ENCODE results near the gene ZKSCAN1.
A peak's percentile ranks its signal among the peaks of the same experiment; 100 is the strongest.

ZKSCAN1 gene

GRCh38 chr7:99975782-99976521 lies 39.4 kb upstream of the ZKSCAN1 start, which contains the start of gene AZGP1:
Gene AZGP1 (minus strand): TSS chr7:99976031. CDS start chr7:99976020, 11 bp downstream.
- no peak for TF ChIP-seq EP300 (IDR thresholded peaks at IDR 0.05; ENCODE audit: borderline replicate concordance)
- no peak for TF ChIP-seq MAX (IDR thresholded peaks at IDR 0.05)
- TF ChIP-seq, protein P1, sequence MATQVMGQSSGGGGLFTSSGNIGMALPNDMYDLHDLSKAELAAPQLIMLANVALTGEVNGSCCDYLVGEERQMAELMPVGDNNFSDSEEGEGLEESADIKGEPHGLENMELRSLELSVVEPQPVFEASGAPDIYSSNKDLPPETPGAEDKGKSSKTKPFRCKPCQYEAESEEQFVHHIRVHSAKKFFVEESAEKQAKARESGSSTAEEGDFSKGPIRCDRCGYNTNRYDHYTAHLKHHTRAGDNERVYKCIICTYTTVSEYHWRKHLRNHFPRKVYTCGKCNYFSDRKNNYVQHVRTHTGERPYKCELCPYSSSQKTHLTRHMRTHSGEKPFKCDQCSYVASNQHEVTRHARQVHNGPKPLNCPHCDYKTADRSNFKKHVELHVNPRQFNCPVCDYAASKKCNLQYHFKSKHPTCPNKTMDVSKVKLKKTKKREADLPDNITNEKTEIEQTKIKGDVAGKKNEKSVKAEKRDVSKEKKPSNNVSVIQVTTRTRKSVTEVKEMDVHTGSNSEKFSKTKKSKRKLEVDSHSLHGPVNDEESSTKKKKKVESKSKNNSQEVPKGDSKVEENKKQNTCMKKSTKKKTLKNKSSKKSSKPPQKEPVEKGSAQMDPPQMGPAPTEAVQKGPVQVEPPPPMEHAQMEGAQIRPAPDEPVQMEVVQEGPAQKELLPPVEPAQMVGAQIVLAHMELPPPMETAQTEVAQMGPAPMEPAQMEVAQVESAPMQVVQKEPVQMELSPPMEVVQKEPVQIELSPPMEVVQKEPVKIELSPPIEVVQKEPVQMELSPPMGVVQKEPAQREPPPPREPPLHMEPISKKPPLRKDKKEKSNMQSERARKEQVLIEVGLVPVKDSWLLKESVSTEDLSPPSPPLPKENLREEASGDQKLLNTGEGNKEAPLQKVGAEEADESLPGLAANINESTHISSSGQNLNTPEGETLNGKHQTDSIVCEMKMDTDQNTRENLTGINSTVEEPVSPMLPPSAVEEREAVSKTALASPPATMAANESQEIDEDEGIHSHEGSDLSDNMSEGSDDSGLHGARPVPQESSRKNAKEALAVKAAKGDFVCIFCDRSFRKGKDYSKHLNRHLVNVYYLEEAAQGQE (IDR thresholded peaks at IDR 0.05; ENCODE audit: low read depth), result no peak
- TF ChIP-seq FOXM1 (IDR thresholded peaks at IDR 0.05; ENCODE audit: borderline replicate concordance, low read depth), result no peak
- no peak for TF ChIP-seq CEBPB (IDR thresholded peaks at IDR 0.05)
- no peak for TF ChIP-seq TCF12 (IDR thresholded peaks at IDR 0.05; ENCODE audit: low read depth)
- TF ChIP-seq TEAD4 (IDR thresholded peaks at IDR 0.05), result no peak
- no peak for TF ChIP-seq YY1 (IDR thresholded peaks at IDR 0.05; ENCODE audit: low read depth)
- TF ChIP-seq ZBTB7A (IDR thresholded peaks at IDR 0.05; ENCODE audit: low read depth), result no peak
- TF ChIP-seq NFIC (IDR thresholded peaks at IDR 0.05), result no peak
- no peak for TF ChIP-seq EGR1 (IDR thresholded peaks at IDR 0.05)
- TF ChIP-seq CREB1 (IDR thresholded peaks at IDR 0.05; ENCODE audit: low read depth), result no peak
- TF ChIP-seq, protein P2, sequence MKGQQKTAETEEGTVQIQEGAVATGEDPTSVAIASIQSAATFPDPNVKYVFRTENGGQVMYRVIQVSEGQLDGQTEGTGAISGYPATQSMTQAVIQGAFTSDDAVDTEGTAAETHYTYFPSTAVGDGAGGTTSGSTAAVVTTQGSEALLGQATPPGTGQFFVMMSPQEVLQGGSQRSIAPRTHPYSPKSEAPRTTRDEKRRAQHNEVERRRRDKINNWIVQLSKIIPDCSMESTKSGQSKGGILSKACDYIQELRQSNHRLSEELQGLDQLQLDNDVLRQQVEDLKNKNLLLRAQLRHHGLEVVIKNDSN (IDR thresholded peaks at IDR 0.05), result no peak
- no peak for TF ChIP-seq RAD21 (IDR thresholded peaks at IDR 0.05; ENCODE audit: low read depth)
- TF ChIP-seq TAF1 (IDR thresholded peaks at IDR 0.05; ENCODE audit: low read depth), result no peak

- TF ChIP-seq TCF12 (IDR thresholded peaks at IDR 0.05; ENCODE audit: low read depth) (no peak), ZBTB7A (IDR thresholded peaks at IDR 0.05; ENCODE audit: low read depth) (no peak), CREB1 (IDR thresholded peaks at IDR 0.05; ENCODE audit: low read depth) (no peak), NFIC (IDR thresholded peaks at IDR 0.05) (no peak), EP300 (IDR thresholded peaks at IDR 0.05; ENCODE audit: borderline replicate concordance) (no peak), FOXM1 (IDR thresholded peaks at IDR 0.05; ENCODE audit: borderline replicate concordance, low read depth) (no peak), RAD21 (IDR thresholded peaks at IDR 0.05; ENCODE audit: low read depth) (no peak), CEBPB (IDR thresholded peaks at IDR 0.05) (no peak), YY1 (IDR thresholded peaks at IDR 0.05; ENCODE audit: low read depth) (no peak), EGR1 (IDR thresholded peaks at IDR 0.05) (no peak), TAF1 (IDR thresholded peaks at IDR 0.05; ENCODE audit: low read depth) (no peak), MAX (IDR thresholded peaks at IDR 0.05) (no peak), TEAD4 (IDR thresholded peaks at IDR 0.05) (no peak)
- TF ChIP-seq, protein P1 (IDR thresholded peaks at IDR 0.05; ENCODE audit: low read depth), result no peak
- TF ChIP-seq, protein P2 (IDR thresholded peaks at IDR 0.05), result no peak
Measured at GRCh38 chr7:99976626-99977025, 38.8 kb upstream of the ZKSCAN1 start.

DNA sequence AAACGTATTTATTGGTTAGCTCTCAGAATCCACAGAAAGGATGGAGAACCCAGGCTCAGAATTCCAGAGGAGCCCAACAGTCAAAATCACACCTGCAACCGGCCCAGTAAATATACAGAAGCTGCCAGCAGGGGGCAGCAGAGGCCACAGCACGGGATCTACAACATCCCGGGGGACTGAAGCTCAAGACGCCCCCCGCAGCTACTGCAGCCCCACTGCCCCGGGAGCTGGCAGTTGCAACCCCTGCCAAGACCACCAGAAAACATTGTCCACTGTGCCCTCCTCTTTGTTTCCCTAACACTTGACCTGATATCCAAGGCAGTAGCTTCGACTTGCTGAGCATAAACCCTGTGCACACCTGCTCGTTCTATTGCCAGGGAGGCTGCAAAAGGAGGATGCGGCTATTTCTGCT lies 35.6 kb upstream of the ZKSCAN1 start:
- TF ChIP-seq RAD21 (IDR thresholded peaks at IDR 0.05; ENCODE audit: low read depth), result peak; percentile 38; the same call in 1 of the 2 replicates

- TF ChIP-seq MAX (IDR thresholded peaks at IDR 0.05), result no peak
- TF ChIP-seq ZBTB7A (IDR thresholded peaks at IDR 0.05; ENCODE audit: low read depth), result no peak
- TF ChIP-seq NFIC (IDR thresholded peaks at IDR 0.05), result no peak
- TF ChIP-seq CEBPB (IDR thresholded peaks at IDR 0.05), result no peak
- TF ChIP-seq, protein P1 (IDR thresholded peaks at IDR 0.05; ENCODE audit: low read depth), result no peak
- TF ChIP-seq CREB1 (IDR thresholded peaks at IDR 0.05; ENCODE audit: low read depth), result no peak
- TF ChIP-seq YY1 (IDR thresholded peaks at IDR 0.05; ENCODE audit: low read depth), result no peak
- no peak for TF ChIP-seq FOXM1 (IDR thresholded peaks at IDR 0.05; ENCODE audit: borderline replicate concordance, low read depth)
- TF ChIP-seq TEAD4 (IDR thresholded peaks at IDR 0.05), result no peak
- TF ChIP-seq TAF1 (IDR thresholded peaks at IDR 0.05; ENCODE audit: low read depth), result no peak
- no peak for TF ChIP-seq EP300 (IDR thresholded peaks at IDR 0.05; ENCODE audit: borderline replicate concordance)
- no peak for TF ChIP-seq RAD21 (IDR thresholded peaks at IDR 0.05; ENCODE audit: low read depth)
- TF ChIP-seq, protein P2 (IDR thresholded peaks at IDR 0.05), result no peak
- no peak for TF ChIP-seq TCF12 (IDR thresholded peaks at IDR 0.05; ENCODE audit: low read depth)
- TF ChIP-seq EGR1 (IDR thresholded peaks at IDR 0.05), result no peak
Measured at GRCh38 chr7:99984593-99984992, 30.8 kb upstream of the ZKSCAN1 start.

Data from Ishikawa (cell line).